Stomach smooth muscle (tissue), 2 donors: ENCODE data around the gene LIPF.

Experiments
- H3K27ac ChIP-seq: one replicate; pipeline ENCODE4 v1.7.0; 2013; ENCODE audit warnings: mild to moderate bottlenecking, low read length, inconsistent platforms
- H3K27me3 ChIP-seq, 2 donors: one replicate each; pipeline ENCODE4 v1.7.0; 2013; ENCODE audit warnings: low read length in 2 of 2; ENCODE audit not compliant: insufficient read depth in 2 of 2, control insufficient read depth in 1 of 2
- H3K36me3 ChIP-seq, 2 donors: one replicate each; pipeline ENCODE4 v1.7.0; 2013; ENCODE audit warnings: low read length in 2 of 2; ENCODE audit not compliant: control insufficient read depth in 2 of 2, insufficient read depth in 2 of 2
- H3K4me1 ChIP-seq: one replicate; pipeline ENCODE4 v1.7.0; 2013; ENCODE audit warnings: low read length; ENCODE audit not compliant: control insufficient read depth, insufficient read depth
- H3K4me3 ChIP-seq, 2 donors: one replicate each; pipeline ENCODE4 v1.7.0; 2013; ENCODE audit warnings: low read length in 2 of 2
- H3K9ac ChIP-seq, 2 donors: one replicate each; pipeline ENCODE4 v1.7.0; 2013; ENCODE audit warnings: low read length in 2 of 2, mild to moderate bottlenecking in 1 of 2
- H3K9me3 ChIP-seq, 2 donors: one replicate each; pipeline ENCODE4 v1.7.0; 2013; ENCODE audit warnings: low read length in 2 of 2; ENCODE audit not compliant: control insufficient read depth in 2 of 2
- donor health status: healthy.
- donor health status: Pancreatic carcinoma.

Gene LIPF

DNA sequence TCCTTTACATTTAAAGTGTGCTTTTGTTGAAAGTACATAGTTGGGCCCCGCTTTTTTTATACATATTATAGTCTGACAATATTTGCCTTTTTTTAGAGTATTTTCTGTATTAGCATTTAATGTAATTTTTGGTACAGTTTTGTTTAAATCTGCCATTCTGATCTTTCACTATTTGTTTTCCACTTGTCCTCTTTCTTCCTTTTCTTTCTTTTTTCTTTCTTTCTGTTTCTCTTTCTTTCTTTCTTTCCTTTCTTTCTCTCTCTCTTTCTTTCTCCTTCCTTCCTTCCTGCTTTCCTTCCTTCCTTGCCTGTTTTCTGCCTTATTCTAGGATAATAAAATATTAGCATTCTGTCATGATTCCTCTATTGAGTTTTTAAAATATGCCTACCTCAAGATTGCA is 51.3 kb downstream of the LIPF start:
- no peak overlapping the region for H3K4me3 ChIP-seq
- no peak overlapping the region for H3K9ac ChIP-seq
- no peaks in the 10 kb centered on the region for H3K9me3 ChIP-seq
- H3K4me1 ChIP-seq, result no peaks in the 10 kb centered on the region
- H3K36me3 ChIP-seq, result no peaks in the 10 kb centered on the region
- H3K27me3 ChIP-seq, result no peaks in the 10 kb centered on the region
- H3K27ac ChIP-seq, result no peak overlapping the region

DNA sequence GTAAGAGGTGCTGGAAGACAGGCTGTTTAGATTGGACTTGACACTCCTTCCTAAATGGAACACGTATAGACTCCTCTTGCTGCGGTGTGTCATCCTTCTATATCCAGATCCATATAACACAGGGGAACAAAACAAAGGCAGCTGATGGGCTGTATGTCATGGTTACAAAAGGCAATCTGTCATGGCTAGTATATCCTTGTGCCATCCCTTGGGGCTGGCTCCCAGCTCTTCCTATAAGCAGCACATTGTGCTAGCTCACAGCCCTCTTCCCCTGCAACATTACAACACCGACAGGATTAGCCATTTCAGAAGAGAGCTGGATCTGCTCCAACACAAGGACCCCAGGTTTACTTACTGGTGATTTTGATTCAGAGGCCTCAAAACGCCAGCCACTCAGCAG is 57.1 kb downstream of the LIPF start:
- Histone ChIP-seq H3K4me1 (no peaks in the 10 kb centered on the region), H3K36me3 (no peaks in the 10 kb centered on the region), H3K4me3 (no peak overlapping the region), H3K27ac (no peak overlapping the region), H3K27me3 (no peaks in the 10 kb centered on the region), H3K9me3 (no peaks in the 10 kb centered on the region), H3K9ac (no peak overlapping the region)

DNA sequence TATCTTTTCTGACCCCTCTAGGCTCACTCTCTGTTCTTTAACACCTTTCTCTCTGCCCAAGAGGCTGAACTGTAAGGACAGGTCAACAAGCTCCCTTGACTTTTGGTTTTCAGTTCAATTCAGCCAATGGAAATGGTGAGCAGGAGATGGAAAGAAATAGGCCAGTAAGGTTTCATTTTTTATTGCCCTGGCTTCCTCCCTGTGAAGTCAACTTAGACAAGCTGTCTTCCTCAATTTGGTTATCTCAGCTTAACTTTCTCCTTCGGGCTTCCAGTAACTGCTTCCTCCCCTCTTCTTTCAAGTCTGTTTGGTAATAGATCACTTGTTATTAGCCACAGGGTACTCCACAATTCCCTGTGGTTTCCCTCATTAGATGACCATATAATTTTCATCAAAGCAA is 61.6 kb downstream of the LIPF start:
- Histone ChIP-seq H3K4me1 (no peaks in the 10 kb centered on the region), H3K4me3 (no peak overlapping the region), H3K9ac (no peak overlapping the region), H3K9me3 (no peaks in the 10 kb centered on the region), H3K27me3 (peaks cover 0 to 4% of the 10 kb centered on the region in 2 donors), H3K27ac (no peak overlapping the region), H3K36me3 (no peaks in the 10 kb centered on the region)

DNA sequence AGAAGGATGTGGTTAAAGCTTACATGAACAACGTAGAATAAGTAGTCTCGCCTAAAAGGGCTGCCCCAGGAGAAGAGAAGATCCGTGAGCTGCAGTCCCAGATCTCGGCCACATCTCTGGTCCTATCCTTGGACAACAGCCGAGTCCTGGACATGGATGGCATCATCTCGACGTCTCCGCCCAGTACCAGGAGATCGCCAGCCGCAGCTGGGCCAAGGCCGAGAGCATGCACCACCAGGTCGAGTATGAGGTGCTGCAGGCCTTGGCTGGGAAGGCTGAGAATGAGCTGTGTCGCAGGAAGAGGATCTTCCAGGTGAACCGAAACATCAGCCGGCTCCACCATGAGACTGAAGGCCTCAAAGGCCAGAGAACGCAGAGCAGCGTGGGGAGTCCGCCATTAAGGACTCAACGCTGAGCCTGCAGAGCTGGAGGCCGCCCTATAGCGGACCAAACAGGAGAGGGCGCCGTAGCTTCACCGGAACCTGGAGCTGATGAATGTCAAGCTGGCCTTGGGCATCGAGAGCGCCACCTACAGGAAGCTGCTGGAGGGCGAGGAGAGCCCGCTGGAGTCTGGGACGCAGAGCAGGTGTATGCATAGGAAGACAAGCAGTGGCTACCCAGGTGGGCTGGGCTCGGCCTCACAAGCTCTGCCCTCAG is 64.0 kb downstream of the LIPF start:
- Histone ChIP-seq H3K9me3 (no peaks in the 10 kb centered on the region), H3K4me1 (no peaks in the 10 kb centered on the region), H3K4me3 (no peak overlapping the region), H3K27me3 (peaks cover 0 to 4% of the 10 kb centered on the region in 2 donors), H3K36me3 (no peaks in the 10 kb centered on the region), H3K9ac (no peak overlapping the region), H3K27ac (no peak overlapping the region)
